ENCODE data around the gene KMT5B. TPM values are rescaled to one million over a fixed set of nuclear protein-coding genes. Genes with fewer than 3 reads are reported as not detected.

Gene KMT5B
- total and polyA plus RNA-seq, 2 experiments from 2014 or later = 26.4 to 31.0 TPM

DNA sequence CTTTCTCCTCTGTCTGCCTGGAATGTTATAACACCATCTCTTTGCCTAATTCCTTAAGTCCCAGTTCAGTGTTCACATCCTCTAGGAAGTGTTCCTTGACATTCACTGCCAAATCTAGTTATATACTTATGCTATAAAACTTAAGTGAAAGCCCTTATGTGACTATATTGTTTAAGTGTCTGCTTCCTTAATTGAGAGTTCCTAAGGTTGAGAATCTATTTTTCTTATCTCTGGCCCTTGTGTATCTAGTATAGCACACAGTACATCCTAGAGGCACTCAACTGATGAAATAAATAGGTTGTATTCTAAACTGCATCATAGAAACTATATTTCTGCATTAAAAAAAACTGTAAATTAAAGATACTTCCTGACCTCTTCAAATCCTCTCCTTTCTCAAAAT, 16.9 kb downstream of the KMT5B start (continued):
- TF ChIP-seq, protein P1, sequence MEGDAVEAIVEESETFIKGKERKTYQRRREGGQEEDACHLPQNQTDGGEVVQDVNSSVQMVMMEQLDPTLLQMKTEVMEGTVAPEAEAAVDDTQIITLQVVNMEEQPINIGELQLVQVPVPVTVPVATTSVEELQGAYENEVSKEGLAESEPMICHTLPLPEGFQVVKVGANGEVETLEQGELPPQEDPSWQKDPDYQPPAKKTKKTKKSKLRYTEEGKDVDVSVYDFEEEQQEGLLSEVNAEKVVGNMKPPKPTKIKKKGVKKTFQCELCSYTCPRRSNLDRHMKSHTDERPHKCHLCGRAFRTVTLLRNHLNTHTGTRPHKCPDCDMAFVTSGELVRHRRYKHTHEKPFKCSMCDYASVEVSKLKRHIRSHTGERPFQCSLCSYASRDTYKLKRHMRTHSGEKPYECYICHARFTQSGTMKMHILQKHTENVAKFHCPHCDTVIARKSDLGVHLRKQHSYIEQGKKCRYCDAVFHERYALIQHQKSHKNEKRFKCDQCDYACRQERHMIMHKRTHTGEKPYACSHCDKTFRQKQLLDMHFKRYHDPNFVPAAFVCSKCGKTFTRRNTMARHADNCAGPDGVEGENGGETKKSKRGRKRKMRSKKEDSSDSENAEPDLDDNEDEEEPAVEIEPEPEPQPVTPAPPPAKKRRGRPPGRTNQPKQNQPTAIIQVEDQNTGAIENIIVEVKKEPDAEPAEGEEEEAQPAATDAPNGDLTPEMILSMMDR (conservative IDR thresholded peaks at IDR 0.05; ENCODE audit: low read depth in 2 of 2) = no peak
- TF ChIP-seq EZH2 (IDR thresholded peaks at IDR 0.05; ENCODE audit: low read depth, unreplicated experiment) (no peak), ZNF114 (CRISPR knock-in tag; IDR thresholded peaks at IDR 0.05) (no peak), STAT1 (IDR thresholded peaks at IDR 0.05; ENCODE audit: unreplicated experiment) (no peak), NANOG (IDR thresholded peaks at IDR 0.05; ENCODE audit: borderline replicate concordance) (no peak)
- TF ChIP-seq, protein P2, sequence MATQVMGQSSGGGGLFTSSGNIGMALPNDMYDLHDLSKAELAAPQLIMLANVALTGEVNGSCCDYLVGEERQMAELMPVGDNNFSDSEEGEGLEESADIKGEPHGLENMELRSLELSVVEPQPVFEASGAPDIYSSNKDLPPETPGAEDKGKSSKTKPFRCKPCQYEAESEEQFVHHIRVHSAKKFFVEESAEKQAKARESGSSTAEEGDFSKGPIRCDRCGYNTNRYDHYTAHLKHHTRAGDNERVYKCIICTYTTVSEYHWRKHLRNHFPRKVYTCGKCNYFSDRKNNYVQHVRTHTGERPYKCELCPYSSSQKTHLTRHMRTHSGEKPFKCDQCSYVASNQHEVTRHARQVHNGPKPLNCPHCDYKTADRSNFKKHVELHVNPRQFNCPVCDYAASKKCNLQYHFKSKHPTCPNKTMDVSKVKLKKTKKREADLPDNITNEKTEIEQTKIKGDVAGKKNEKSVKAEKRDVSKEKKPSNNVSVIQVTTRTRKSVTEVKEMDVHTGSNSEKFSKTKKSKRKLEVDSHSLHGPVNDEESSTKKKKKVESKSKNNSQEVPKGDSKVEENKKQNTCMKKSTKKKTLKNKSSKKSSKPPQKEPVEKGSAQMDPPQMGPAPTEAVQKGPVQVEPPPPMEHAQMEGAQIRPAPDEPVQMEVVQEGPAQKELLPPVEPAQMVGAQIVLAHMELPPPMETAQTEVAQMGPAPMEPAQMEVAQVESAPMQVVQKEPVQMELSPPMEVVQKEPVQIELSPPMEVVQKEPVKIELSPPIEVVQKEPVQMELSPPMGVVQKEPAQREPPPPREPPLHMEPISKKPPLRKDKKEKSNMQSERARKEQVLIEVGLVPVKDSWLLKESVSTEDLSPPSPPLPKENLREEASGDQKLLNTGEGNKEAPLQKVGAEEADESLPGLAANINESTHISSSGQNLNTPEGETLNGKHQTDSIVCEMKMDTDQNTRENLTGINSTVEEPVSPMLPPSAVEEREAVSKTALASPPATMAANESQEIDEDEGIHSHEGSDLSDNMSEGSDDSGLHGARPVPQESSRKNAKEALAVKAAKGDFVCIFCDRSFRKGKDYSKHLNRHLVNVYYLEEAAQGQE (IDR thresholded peaks at IDR 0.05; ENCODE audit: unreplicated experiment) = no peak

DNA sequence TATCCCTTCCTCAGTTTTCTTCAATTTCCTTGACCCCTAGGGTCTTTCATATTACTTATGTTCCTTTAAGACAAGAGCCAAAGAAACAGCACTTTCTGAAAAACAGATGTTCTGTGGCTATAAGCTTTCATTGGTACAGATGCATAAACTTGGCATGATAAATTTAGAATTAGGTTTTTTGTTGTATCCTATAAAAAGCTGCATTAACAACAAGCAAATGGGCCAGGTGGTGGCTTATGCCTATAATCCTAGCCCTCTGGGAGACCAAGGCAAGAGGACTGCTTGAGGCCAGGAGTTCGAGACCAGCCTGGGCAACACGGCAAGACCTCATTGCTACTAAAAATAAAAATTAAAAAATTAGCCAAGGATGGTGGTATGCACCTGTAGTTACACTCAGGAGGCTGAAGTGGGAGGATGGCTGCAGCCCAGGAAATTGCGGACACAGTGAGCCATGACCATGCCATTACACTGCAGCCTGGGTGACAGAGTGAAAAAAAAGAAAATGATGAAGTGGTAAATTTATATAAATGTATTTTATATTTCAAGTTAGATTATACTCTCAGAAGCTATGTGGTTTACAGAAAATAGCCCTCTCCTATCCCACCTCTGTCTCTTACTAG, 18.3 kb downstream of the KMT5B start:
- no peak for DNase-seq (ENCODE audit: low spot score)
- no peak for TF ChIP-seq EZH2phosphoT487 (IDR thresholded peaks at IDR 0.05; ENCODE audit: unreplicated experiment)
- no peak for TF ChIP-seq STAT1 (IDR thresholded peaks at IDR 0.05; ENCODE audit: unreplicated experiment)
- TF ChIP-seq NANOG (IDR thresholded peaks at IDR 0.05; ENCODE audit: borderline replicate concordance) = no peak
- no peak for TF ChIP-seq ZNF331 (CRISPR knock-in tag; IDR thresholded peaks at IDR 0.05; ENCODE audit: low read depth)
- TF ChIP-seq, protein P3, sequence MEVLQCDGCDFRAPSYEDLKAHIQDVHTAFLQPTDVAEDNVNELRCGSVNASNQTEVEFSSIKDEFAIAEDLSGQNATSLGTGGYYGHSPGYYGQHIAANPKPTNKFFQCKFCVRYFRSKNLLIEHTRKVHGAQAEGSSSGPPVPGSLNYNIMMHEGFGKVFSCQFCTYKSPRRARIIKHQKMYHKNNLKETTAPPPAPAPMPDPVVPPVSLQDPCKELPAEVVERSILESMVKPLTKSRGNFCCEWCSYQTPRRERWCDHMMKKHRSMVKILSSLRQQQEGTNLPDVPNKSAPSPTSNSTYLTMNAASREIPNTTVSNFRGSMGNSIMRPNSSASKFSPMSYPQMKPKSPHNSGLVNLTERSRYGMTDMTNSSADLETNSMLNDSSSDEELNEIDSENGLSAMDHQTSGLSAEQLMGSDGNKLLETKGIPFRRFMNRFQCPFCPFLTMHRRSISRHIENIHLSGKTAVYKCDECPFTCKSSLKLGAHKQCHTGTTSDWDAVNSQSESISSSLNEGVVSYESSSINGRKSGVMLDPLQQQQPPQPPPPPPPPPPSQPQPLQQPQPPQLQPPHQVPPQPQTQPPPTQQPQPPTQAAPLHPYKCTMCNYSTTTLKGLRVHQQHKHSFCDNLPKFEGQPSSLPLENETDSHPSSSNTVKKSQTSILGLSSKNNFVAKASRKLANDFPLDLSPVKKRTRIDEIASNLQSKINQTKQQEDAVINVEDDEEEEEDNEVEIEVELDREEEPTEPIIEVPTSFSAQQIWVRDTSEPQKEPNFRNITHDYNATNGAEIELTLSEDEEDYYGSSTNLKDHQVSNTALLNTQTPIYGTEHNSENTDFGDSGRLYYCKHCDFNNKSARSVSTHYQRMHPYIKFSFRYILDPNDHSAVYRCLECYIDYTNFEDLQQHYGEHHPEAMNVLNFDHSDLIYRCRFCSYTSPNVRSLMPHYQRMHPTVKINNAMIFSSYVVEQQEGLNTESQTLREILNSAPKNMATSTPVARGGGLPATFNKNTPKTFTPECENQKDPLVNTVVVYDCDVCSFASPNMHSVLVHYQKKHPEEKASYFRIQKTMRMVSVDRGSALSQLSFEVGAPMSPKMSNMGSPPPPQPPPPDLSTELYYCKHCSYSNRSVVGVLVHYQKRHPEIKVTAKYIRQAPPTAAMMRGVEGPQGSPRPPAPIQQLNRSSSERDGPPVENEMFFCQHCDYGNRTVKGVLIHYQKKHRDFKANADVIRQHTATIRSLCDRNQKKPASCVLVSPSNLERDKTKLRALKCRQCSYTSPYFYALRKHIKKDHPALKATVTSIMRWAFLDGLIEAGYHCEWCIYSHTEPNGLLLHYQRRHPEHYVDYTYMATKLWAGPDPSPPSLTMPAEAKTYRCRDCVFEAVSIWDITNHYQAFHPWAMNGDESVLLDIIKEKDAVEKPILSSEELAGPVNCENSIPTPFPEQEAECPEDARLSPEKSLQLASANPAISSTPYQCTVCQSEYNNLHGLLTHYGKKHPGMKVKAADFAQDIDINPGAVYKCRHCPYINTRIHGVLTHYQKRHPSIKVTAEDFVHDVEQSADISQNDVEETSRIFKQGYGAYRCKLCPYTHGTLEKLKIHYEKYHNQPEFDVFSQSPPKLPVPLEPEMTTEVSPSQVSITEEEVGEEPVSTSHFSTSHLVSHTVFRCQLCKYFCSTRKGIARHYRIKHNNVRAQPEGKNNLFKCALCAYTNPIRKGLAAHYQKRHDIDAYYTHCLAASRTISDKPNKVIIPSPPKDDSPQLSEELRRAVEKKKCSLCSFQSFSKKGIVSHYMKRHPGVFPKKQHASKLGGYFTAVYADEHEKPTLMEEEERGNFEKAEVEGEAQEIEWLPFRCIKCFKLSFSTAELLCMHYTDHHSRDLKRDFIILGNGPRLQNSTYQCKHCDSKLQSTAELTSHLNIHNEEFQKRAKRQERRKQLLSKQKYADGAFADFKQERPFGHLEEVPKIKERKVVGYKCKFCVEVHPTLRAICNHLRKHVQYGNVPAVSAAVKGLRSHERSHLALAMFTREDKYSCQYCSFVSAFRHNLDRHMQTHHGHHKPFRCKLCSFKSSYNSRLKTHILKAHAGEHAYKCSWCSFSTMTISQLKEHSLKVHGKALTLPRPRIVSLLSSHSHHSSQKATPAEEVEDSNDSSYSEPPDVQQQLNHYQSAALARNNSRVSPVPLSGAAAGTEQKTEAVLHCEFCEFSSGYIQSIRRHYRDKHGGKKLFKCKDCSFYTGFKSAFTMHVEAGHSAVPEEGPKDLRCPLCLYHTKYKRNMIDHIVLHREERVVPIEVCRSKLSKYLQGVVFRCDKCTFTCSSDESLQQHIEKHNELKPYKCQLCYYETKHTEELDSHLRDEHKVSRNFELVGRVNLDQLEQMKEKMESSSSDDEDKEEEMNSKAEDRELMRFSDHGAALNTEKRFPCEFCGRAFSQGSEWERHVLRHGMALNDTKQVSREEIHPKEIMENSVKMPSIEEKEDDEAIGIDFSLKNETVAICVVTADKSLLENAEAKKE (CRISPR knock-in tag; IDR thresholded peaks at IDR 0.05) = no peak

More for the DNA sequence above, 18.3 kb downstream of the KMT5B start:
- Histone ChIP-seq H3K27ac (ENCODE audit: low read depth) (no peak overlapping the region; the same call in 1 of the 2 replicates), H3K79me2 (replicated peaks; ENCODE audit: insufficient read depth) (peaks cover 100% of the 10 kb centered on the region), H3K36me3 (ENCODE audit: insufficient read depth) (no peaks in the 10 kb centered on the region), H3F3A (replicated peaks; ENCODE audit: low read depth) (no peaks in the 10 kb centered on the region), H3K9me2 (ENCODE audit: insufficient read depth) (no peaks in the 10 kb centered on the region), H4K20me1 (replicated peaks; ENCODE audit: insufficient read depth) (peaks cover 12% of the 10 kb centered on the region; the same call in 1 of the 2 replicates), H3K27me3 (ENCODE audit: insufficient read depth) (no peaks in the 10 kb centered on the region), H3K4me2 (no peak overlapping the region), H3K4me3 (no peak overlapping the region), H2AFZ (no peak overlapping the region), H3K4me1 (ENCODE audit: insufficient read depth) (peaks cover 29% of the 10 kb centered on the region)
- ATAC-seq = no peak
- H3K27me3 Mint-ChIP-seq (ENCODE audit: insufficient read depth, low read depth, poor library complexity) = peaks cover 4% of the 10 kb centered on the region
- no peaks in the 10 kb centered on the region for H3K9me3 Mint-ChIP-seq
- H3K36me3 Mint-ChIP-seq (ENCODE audit: low read depth) = no peaks in the 10 kb centered on the region
- H3K4me1 Mint-ChIP-seq = peaks cover 23% of the 10 kb centered on the region
- no peak overlapping the region for H3K27ac Mint-ChIP-seq
- H3K4me3 Mint-ChIP-seq = no peak overlapping the region
